Epithelial cell of proximal tubule (primary cell): ENCODE results near the gene CHI3L1. TPM values are rescaled to one million over a fixed set of nuclear protein-coding genes. Genes with fewer than 3 reads are reported as not detected.

ENCODE experiments used
- DNase-seq: peaks from one replicate; pipeline ENCODE4 v3.0.0-alpha.2; 2011; ENCODE audit warnings: low read depth
- H3K4me3 ChIP-seq: 2 replicates; pipeline ENCODE4 v1.5.1; 2011; ENCODE audit warnings: low read depth, mild to moderate bottlenecking, low read length
- total RNA-seq: library from RNA; depleted of rRNA; stranded (reverse); fragments of >200 nt; gene quantifications from 2 replicates; pipeline ENCODE4 v1.2.3, GENCODE V29; 2015
- TF ChIP-seq, protein P1 (sequence below): conservative IDR thresholded peaks from 2 replicates; pipeline ENCODE4 v1.5.1; 2012; ENCODE audit warnings: low read depth, mild to moderate bottlenecking, low read length

CHI3L1 gene
- total RNA-seq, 1 donor from 2014 or later = 0.86 TPM

DNA sequence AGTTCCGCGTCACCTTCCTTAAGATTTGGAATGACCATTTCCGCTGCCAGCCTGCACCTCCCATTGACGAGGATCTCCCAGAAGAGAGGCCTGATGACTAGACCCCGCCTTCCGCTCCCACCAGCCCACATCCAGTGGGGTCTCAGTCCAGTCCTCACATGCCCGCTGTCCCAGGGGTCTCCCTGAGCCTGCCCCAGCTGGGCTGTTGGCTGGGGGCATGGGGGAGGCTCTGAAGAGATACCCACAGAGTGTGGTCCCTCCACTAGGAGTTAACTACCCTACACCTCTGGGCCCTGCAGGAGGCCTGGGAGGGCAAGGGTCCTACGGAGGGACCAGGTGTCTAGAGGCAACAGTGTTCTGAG lies 20.7 kb downstream of the CHI3L1 start:
- TF ChIP-seq, protein P1, sequence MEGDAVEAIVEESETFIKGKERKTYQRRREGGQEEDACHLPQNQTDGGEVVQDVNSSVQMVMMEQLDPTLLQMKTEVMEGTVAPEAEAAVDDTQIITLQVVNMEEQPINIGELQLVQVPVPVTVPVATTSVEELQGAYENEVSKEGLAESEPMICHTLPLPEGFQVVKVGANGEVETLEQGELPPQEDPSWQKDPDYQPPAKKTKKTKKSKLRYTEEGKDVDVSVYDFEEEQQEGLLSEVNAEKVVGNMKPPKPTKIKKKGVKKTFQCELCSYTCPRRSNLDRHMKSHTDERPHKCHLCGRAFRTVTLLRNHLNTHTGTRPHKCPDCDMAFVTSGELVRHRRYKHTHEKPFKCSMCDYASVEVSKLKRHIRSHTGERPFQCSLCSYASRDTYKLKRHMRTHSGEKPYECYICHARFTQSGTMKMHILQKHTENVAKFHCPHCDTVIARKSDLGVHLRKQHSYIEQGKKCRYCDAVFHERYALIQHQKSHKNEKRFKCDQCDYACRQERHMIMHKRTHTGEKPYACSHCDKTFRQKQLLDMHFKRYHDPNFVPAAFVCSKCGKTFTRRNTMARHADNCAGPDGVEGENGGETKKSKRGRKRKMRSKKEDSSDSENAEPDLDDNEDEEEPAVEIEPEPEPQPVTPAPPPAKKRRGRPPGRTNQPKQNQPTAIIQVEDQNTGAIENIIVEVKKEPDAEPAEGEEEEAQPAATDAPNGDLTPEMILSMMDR = no peak
- no peak for DNase-seq
- H3K4me3 ChIP-seq = no peak overlapping the region

DNA sequence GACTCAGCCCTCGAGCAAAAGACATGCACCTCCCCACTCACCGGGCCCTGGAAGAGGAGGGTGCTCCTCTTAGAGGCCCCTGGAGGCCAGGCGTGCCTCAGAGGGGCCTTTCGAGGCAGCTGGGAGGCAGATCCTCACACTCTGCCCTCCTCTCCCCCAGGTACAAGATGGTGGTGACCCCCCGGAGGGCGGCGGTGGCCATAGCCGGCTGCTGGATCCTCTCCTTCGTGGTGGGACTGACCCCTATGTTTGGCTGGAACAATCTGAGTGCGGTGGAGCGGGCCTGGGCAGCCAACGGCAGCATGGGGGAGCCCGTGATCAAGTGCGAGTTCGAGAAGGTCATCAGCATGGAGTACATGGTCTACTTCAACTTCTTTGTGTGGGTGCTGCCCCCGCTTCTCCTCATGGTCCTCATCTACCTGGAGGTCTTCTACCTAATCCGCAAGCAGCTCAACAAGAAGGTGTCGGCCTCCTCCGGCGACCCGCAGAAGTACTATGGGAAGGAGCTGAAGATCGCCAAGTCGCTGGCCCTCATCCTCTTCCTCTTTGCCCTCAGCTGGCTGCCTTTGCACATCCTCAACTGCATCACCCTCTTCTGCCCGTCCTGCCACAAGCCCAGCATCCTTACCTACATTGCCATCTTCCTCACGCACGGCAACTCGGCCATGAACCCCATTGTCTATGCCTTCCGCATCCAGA lies 21.3 kb downstream of the CHI3L1 start:
- TF ChIP-seq, protein P1 = no peak
- H3K4me3 ChIP-seq = no peak overlapping the region
- no peak for DNase-seq

DNA sequence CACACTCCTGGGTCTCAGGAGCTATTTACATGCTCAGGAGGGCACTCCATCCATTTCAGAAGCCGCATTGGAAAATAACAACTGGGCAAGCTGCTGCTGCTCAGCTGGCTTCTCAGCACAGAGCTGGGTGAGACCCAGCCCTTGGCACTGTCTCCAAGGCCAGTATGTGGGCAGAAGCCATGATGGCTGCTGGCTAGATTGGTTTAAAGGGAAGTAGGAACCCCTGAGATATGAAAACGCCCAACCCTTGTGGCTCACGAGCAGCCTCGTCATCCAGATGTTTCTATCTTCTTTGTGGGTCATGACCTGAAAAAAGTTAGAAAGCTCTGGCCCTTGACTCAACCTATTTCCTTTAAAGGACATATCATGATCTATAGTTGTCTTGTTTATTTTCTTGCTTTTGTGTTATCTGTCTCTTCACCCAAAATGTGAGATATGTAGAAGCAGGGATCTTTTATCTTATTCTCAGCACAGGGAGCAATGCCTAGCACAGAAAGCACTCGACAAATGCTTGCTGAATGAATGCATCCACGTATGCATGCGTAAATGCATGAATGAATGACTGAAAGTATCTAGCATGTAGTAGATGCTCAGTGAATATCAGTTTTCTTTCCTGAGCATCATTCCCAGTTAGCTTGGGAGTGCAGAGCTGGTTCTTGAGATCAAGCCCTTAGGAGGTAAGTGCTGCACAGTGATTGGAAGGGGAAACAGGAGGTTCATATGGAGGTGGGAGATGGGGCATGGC lies 22.4 kb downstream of the CHI3L1 start:
- H3K4me3 ChIP-seq = no peak overlapping the region
- DNase-seq = no peak
- TF ChIP-seq, protein P1 = no peak

DNA sequence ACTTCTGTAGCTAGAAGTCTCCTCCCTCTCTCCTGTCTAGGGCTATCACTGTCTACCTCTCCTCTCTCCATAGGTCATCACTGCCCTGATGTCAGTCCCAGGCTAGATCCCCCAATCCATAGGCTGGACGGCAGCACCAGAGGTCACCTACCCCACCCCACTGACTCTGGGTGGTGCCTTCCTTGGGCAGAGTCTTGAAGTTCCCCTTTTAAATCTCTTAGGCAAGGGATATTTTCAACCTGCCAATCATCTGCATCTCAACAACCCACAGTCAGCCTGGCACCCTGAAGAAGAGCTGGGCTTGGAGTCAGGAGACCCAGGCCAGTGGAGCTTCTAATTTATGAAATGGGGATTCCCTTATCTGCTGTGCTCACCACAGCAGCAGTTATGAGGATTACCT lies 24.1 kb downstream of the CHI3L1 start:
- TF ChIP-seq, protein P1 = no peak
- no peak for DNase-seq
- no peak overlapping the region for H3K4me3 ChIP-seq

DNA sequence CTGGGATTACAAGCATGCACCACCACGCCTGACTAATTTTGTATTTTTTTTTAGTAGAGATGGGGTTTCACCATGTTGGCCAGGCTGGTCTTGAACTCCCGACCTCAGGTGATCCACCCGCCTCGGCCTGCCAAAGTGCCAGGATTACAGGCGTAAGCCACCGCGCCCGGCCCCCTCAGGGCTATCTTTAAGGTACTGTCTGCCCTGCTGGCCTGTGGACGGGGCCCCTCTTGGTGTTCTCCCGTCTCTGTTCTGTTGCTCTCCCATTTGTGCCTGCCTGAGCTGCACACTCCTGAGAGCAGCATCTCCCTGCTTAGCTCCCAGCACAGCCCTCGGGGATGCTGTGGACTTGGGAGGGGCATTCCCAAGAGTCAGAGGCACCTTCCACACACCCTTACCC lies 24.8 kb downstream of the CHI3L1 start:
- TF ChIP-seq, protein P1 = no peak
- no peak overlapping the region for H3K4me3 ChIP-seq
- DNase-seq = no peak

DNA sequence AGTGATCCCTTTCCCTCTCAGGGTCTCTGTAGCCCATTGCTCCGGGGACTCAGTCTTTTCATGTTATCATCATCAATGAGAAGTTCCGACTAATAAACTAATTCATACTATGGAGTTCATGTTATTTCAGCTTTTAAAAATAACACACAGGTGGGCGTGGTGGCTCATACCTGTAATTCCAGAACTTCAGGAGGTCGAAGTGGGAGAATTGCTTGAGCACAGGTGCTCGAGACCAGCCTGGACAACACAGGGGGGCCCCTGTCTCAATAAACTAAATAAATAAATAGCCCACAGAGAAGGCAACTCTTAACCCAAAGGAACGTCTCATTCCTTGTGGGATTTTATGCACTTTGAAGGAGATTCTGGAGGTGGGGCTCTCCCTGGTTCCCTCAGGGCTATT lies 25.3 kb downstream of the CHI3L1 start:
- TF ChIP-seq, protein P1 = no peak
- H3K4me3 ChIP-seq = no peak overlapping the region
- no peak for DNase-seq

DNA sequence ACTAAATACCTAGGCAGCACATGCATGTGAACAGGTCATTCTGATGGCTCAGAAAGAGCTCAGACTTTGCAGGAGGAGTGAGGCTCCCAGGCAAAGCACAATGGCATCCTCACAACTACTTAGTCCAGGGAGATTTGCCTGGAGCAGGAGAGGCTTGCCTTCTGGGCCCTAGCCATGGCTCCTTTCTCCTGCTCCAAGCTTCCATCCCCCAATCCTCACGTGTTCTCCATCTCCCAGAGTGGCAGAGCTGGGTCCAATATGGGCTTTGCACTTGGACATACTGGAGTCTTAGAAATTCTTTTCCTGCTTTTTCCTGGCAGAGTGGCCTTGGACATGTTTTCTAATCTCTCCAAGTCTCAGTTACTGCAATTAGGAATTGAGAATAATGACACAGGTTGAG lies 26.7 kb downstream of the CHI3L1 start:
- DNase-seq = no peak
- TF ChIP-seq, protein P1 = no peak
- H3K4me3 ChIP-seq = no peak overlapping the region
